Raji (cell line): ENCODE measurements around the gene CLCN3.

Experiments
- POLR2A ChIP-seq: IDR thresholded peaks from 2 replicates; pipeline ENCODE4 v1.6.1; 2011; ENCODE audit warnings: low read depth, low read length, control low read depth; ENCODE audit not compliant: insufficient read depth

The CLCN3 gene

GRCh38 chr4:169707958-169708643 is 87.7 kb downstream of the CLCN3 start:
- no peak for TF ChIP-seq POLR2A

- no peak for TF ChIP-seq POLR2A
Measured at GRCh38 chr4:169715826-169716225, 95.4 kb downstream of the CLCN3 start.

- TF ChIP-seq POLR2A, result no peak
Measured at GRCh38 chr4:169716677-169717076, 96.3 kb downstream of the CLCN3 start.

DNA sequence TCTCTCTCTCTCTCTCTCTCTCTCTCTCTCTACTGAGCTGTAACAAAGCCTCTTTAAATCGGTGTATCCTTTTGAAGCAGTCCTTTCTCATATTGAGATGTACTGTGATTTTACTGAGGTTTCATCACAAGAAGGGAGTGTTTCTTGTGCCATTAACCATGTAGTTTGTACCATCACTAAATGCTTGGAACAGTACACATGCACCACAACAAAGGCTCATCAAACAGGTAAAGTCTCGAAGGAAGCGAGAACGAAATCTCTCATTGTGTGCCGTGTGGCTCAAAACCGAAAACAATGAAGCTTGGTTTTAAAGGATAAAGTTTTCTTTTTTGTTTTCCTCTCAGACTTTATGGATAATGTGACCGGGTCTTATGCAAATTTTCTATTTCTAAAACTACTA is 100.2 kb downstream of the CLCN3 start:
- TF ChIP-seq POLR2A, result no peak

DNA sequence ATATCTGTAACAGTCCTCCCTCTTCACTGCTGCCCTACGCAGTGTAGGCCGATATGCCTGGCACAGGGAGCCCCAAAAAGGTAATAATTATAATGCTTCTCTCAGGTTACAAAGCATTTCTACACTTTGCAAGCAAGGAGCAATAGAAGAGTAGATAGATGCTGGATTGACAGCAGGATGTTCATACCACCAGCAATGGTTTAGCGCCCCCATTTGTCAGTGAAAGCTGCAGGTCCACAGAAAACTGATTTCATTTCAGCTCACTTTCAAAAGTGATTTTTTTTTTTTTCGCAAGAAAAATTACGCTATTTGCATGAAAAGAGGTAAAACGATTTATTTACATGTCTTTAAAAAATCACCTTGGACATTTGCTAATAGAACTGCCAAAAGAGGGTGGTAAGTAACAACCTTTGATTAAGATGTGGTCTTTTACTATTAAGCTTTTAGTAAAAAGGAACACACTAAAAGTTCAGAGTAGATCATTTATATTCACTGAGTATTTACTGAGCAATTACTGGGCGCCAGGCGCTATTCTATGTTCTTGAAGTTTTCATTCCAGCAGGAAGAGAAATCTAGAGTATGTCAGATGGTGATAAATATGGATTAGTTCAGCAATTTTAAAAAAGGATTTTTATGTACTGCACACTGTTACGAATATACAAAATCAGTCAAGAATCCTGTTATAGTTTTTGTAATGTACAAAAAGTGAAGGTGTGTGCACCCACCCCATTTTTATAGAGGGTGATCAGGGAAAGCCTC is 103.0 kb downstream of the CLCN3 start:
- TF ChIP-seq POLR2A, result no peak

GRCh38 chr4:169724260-169724659 is 103.9 kb downstream of the CLCN3 start:
- no peak for TF ChIP-seq POLR2A

DNA sequence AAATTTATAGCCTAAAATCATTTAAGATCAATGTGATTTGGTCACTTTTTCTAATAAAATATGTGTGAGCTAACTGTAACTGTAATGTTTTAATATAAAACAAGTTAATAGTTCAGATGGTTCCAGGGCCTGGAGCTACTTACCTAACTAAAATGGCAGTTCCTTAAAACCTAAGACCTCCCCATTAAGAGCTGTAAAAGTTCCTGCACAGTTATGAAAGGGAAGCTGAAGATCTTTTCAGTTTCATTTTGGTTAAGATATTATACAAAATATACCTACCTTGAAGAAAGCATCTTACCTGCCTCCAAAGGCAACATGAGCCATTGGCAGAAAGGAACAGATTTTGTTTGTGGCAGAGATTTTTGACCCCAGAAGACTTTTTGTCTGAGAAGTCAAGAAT is 107.2 kb downstream of the CLCN3 start:
- no peak for TF ChIP-seq POLR2A

- TF ChIP-seq POLR2A, result no peak
Measured at GRCh38 chr4:169730564-169730963, 110.2 kb downstream of the CLCN3 start.

- no peak for TF ChIP-seq POLR2A
Measured at GRCh38 chr4:169741569-169741968, 121.2 kb downstream of the CLCN3 start.

GRCh38 chr4:169744601-169745000 is 124.2 kb downstream of the CLCN3 start:
- no peak for TF ChIP-seq POLR2A

DNA sequence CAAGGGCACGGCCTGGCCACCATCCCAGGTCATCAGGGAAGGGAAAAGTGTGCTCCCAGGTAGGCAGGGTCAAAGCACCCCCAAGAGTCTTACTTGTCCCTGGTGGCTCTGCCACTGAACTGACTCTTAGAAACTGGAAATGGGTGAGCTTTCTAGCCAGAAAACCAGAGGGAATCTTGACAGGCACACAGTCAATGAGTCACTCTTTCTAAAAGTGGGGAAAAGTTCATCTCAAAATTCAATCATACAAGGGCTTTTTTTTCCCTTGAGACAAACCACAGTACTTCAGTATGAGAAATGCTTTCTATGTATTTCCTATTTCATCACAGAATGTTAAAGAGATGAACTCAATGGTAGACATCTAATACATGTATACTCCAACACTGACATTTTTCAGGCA is 124.9 kb downstream of the CLCN3 start:
- no peak for TF ChIP-seq POLR2A

GRCh38 chr4:169756971-169757574 is 136.7 kb downstream of the CLCN3 start:
- no peak for TF ChIP-seq POLR2A

DNA sequence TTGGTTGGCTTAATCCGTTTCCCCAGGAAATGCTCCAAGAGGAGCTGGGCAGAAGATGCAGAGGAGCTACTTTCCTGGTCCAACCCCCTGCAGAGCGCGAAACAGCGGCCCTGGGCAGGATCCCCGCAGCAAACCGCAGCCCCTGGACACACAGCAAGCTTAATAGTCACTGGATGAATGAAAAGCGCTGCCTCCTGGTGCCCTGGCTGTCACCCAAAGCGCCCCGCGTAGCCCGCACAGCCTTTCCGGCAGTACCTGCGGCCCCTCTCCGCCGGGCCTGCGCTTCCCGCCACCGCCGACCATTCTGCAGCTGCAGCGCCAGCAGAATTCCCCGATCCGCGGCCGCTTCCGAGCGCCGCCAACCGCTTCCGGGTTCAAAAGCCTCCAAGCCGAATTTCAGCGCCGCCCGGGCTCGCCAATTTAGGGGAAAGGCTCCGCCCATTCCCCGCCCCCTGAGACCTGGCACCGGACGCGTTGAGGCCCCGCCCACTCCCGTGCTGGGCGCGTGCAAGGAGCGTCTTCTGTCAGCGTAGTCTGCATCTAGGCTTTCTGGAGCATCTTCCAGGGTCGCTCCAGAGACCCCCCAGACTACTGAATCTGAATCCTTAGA is 137.3 kb downstream of the CLCN3 start, which contains the start of gene HPF1:
TSS of gene HPF1 (minus strand) at position 370 of the 610 bp plus-strand sequence. CDS start at position 303, 67 bp downstream.
- peak; percentile 58 for TF ChIP-seq POLR2A

GRCh38 chr4:169758401-169758962 is 138.1 kb downstream of the CLCN3 start:
- TF ChIP-seq POLR2A, result no peak

- TF ChIP-seq POLR2A, result no peak
Measured at GRCh38 chr4:169761846-169762245, 141.5 kb downstream of the CLCN3 start.
